CD14-positive monocyte (primary cell): Measurements from ENCODE around the gene CACNA1C. TPM values are rescaled to one million over a fixed set of nuclear protein-coding genes. Genes with fewer than 3 reads are reported as not detected.

ENCODE experiments used
- DNase-seq, 3 donors: peaks; one replicate each; pipeline ENCODE4 v3.0.0-alpha.2; 2011 to 2022
- H2AFZ ChIP-seq: 2 replicates; pipeline ENCODE4 v1.6.0; 2012; ENCODE audit warnings: mild to moderate bottlenecking, low read depth, low read length, inconsistent platforms; ENCODE audit not compliant: insufficient read depth, poor library complexity, severe bottlenecking
- H3K27ac ChIP-seq, 2 donors: 1 replicate in 1 of 2; 2 replicates in 1 of 2; pipeline ENCODE4 v1.5.1; 2012 to 2013; ENCODE audit warnings: low read length in 2 of 2, control low read depth in 1 of 2, inconsistent platforms in 1 of 2, low read depth in 1 of 2, mild to moderate bottlenecking in 1 of 2
- H3K27me3 ChIP-seq, 2 donors: one replicate each; pipeline versions ENCODE4 v1.6.0 to v1.6.1; 2011 to 2013; ENCODE audit warnings: low read length in 2 of 2; ENCODE audit not compliant: control insufficient read depth in 2 of 2, insufficient read depth in 2 of 2
- H3K36me3 ChIP-seq, 2 donors: replicated peaks in 1 of 2; 1 replicate in 1 of 2; 2 replicates in 1 of 2; pipeline versions ENCODE4 v1.5.1 to v1.6.1; 2012 to 2013; ENCODE audit warnings: low read length in 2 of 2, control low read depth in 1 of 2, inconsistent platforms in 1 of 2, mild to moderate bottlenecking in 1 of 2; ENCODE audit not compliant: insufficient read depth in 2 of 2, control insufficient read depth in 1 of 2
- H3K4me1 ChIP-seq, 2 donors: 1 replicate in 1 of 2; 2 replicates in 1 of 2; pipeline versions ENCODE4 v1.5.1 to v1.6.1; 2012 to 2013; ENCODE audit warnings: low read length in 2 of 2, control low read depth in 1 of 2, inconsistent platforms in 1 of 2, mild to moderate bottlenecking in 1 of 2, moderate library complexity in 1 of 2; ENCODE audit not compliant: insufficient read depth in 2 of 2, control insufficient read depth in 1 of 2
- H3K4me2 ChIP-seq: replicated peaks from 2 replicates; pipeline ENCODE3; 2012; ENCODE audit warnings: low read length, moderate library complexity, mild to moderate bottlenecking; ENCODE audit not compliant: poor library complexity, severe bottlenecking; ENCODE audit errors: extremely low read depth
- H3K4me3 ChIP-seq, 3 experiments: fragments of 200-600 bp in 1 of 3; sonication (generic) in 1 of 3; replicated peaks in 1 of 3; 1 replicate in 2 of 3; 2 replicates in 1 of 3; pipeline ENCODE4 v1.5.1; 2011 to 2013; ENCODE audit warnings: low read length in 3 of 3, mild to moderate bottlenecking in 3 of 3, control low read depth in 2 of 3, low read depth in 2 of 3, inconsistent platforms in 1 of 3, moderate library complexity in 1 of 3
- H3K79me2 ChIP-seq: 2 replicates; pipeline ENCODE4 v1.6.0; 2012; ENCODE audit warnings: mild to moderate bottlenecking, control low read depth, inconsistent platforms, low read length, moderate library complexity; ENCODE audit not compliant: insufficient read depth
- H3K9ac ChIP-seq: 2 replicates; pipeline ENCODE4 v1.6.0; 2017; ENCODE audit warnings: low read length, mild to moderate bottlenecking; ENCODE audit not compliant: insufficient read depth, poor library complexity, severe bottlenecking
- H3K9me3 ChIP-seq, 2 donors: replicated peaks in 1 of 2; 1 replicate in 1 of 2; 2 replicates in 1 of 2; pipeline versions ENCODE4 v1.5.1 to v1.6.1; 2012 to 2013; ENCODE audit warnings: low read length in 2 of 2, control low read depth in 1 of 2; ENCODE audit not compliant: control insufficient read depth in 1 of 2, insufficient read depth in 1 of 2
- H4K20me1 ChIP-seq: 2 replicates; pipeline ENCODE4 v1.6.0; 2012; ENCODE audit warnings: mild to moderate bottlenecking, low read length, control low read depth, moderate library complexity; ENCODE audit not compliant: insufficient read depth
- H3K27ac Mint-ChIP-seq, 7 donors: one replicate each; pipeline ENCODE4 v1.8.0; 2020; ENCODE audit warnings: mild to moderate bottlenecking in 7 of 7, mixed read lengths in 7 of 7, moderate library complexity in 6 of 7, inconsistent platforms in 2 of 7
- H3K27me3 Mint-ChIP-seq, 3 donors: one replicate each; pipeline ENCODE4 v1.8.0; 2021 to 2022; ENCODE audit warnings: low read depth in 3 of 3, mild to moderate bottlenecking in 3 of 3, mixed read lengths in 3 of 3, moderate library complexity in 3 of 3, inconsistent platforms in 1 of 3
- H3K36me3 Mint-ChIP-seq, 2 donors: one replicate each; pipeline ENCODE4 v1.8.0; 2020; ENCODE audit warnings: mixed read lengths in 2 of 2, inconsistent platforms in 1 of 2, mild to moderate bottlenecking in 1 of 2
- H3K4me1 Mint-ChIP-seq: one replicate; pipeline ENCODE4 v1.8.0; 2020; ENCODE audit warnings: mild to moderate bottlenecking, mixed read lengths
- H3K4me3 Mint-ChIP-seq, 2 donors: one replicate each; pipeline ENCODE4 v1.8.0; 2020; ENCODE audit warnings: mild to moderate bottlenecking in 2 of 2, mixed read lengths in 2 of 2, moderate library complexity in 1 of 2
- H3K9me3 Mint-ChIP-seq, 7 donors: one replicate each; pipeline ENCODE4 v1.8.0; 2020 to 2022; ENCODE audit warnings: mixed read lengths in 7 of 7, mild to moderate bottlenecking in 6 of 7, moderate library complexity in 6 of 7, inconsistent platforms in 2 of 7
- WGBS: methylation state at CpG from one replicate; pipeline ENCODE4 v1.1.5; 2013; ENCODE audit warnings: missing lambda C conversion rate; ENCODE audit not compliant: insufficient coverage; 5-methylcytosine and 5-hydroxymethylcytosine counted together
- intact Hi-C, 2 donors: fragments of 100-400 bp; cut with micrococcal nuclease; formaldehyde crosslinking; loops; one replicate each; pipeline versions ENCODE4 v1.15.0 to v1.15.1; 2023
- polyA plus RNA-seq, 3 donors: library from polyadenylated mRNA; depleted of rRNA in 1 of 3; unstranded in 2 of 3; stranded (reverse) in 1 of 3; fragments of 300-500 nt in 2 of 3; fragments of >200 nt in 1 of 3; fragmentation: Illumina TruSeq in 2 of 3; gene quantifications; 1 replicate in 2 of 3; 2 replicates in 1 of 3; pipeline ENCODE4 v1.2.3, GENCODE V29; 2012 to 2021
- TF ChIP-seq, protein P1 (sequence below): fragments of 200-600 bp; IDR thresholded peaks from one replicate; pipeline ENCODE4 v1.8.0; 2022; ENCODE audit warnings: antibody characterized with exemption, mild to moderate bottlenecking

CACNA1C gene
- polyA plus RNA-seq, 3 donors: not detected

GRCh38 chr12:2233034-2233433 is 180.2 kb downstream of the CACNA1C start:
- Mint-ChIP-seq H3K36me3 (no peaks in the 10 kb centered on the region), H3K4me1 (peaks cover 22% of the 10 kb centered on the region), H3K27me3 (peaks cover 0 to 2% (median 1%) of the 10 kb centered on the region in 3 donors), H3K27ac (no peak overlapping the region), H3K9me3 (peaks cover 0 to 6% (median 0%) of the 10 kb centered on the region in 7 donors), H3K4me3 (no peak overlapping the region)
- no peaks in the 10 kb centered on the region for H3K9me3 ChIP-seq
- intact Hi-C loops: no loop called here
- WGBS: no CpG with 5 or more reads among the region's 3 CpGs
- TF ChIP-seq, protein P1, sequence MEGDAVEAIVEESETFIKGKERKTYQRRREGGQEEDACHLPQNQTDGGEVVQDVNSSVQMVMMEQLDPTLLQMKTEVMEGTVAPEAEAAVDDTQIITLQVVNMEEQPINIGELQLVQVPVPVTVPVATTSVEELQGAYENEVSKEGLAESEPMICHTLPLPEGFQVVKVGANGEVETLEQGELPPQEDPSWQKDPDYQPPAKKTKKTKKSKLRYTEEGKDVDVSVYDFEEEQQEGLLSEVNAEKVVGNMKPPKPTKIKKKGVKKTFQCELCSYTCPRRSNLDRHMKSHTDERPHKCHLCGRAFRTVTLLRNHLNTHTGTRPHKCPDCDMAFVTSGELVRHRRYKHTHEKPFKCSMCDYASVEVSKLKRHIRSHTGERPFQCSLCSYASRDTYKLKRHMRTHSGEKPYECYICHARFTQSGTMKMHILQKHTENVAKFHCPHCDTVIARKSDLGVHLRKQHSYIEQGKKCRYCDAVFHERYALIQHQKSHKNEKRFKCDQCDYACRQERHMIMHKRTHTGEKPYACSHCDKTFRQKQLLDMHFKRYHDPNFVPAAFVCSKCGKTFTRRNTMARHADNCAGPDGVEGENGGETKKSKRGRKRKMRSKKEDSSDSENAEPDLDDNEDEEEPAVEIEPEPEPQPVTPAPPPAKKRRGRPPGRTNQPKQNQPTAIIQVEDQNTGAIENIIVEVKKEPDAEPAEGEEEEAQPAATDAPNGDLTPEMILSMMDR: no peak
- no peaks in the 10 kb centered on the region for H4K20me1 ChIP-seq
- H3K79me2 ChIP-seq: no peaks in the 10 kb centered on the region
- no peak overlapping the region for H3K27ac ChIP-seq
- no peaks in the 10 kb centered on the region for H3K27me3 ChIP-seq
- no peaks in the 10 kb centered on the region for H3K36me3 ChIP-seq
- no peak for DNase-seq
- peaks cover 7% of the 10 kb centered on the region in 2 donors for H3K4me1 ChIP-seq
- H3K4me2 ChIP-seq: no peak overlapping the region
- no peak overlapping the region for H2AFZ ChIP-seq
- H3K9ac ChIP-seq: no peak overlapping the region
- H3K4me3 ChIP-seq: no peak overlapping the region

DNA sequence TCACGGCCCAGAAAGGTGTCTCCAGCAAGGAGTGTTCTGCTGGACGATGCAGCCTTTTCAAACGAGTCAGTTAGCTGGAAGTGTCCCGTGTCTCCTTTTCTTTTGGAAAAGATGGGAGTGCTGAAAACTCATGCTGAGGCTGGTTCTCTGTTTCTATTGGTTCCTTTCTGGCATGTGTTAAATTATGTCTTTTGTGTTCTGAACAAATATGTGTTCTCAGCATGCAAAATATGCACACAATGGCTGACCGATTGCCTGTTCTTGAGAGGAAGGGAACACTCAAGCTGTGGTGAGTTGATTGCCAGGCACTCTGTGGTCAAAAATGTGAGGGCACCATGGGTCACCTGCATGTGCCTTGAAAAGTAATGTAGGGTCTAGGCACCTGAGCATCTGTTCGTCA is 181.3 kb downstream of the CACNA1C start:
- TF ChIP-seq, protein P1: no peak

More for the DNA sequence above, 181.3 kb downstream of the CACNA1C start:
- H3K9ac ChIP-seq: no peak overlapping the region
- H3K36me3 ChIP-seq: no peaks in the 10 kb centered on the region
- peaks cover 0 to 2% (median 1%) of the 10 kb centered on the region in 3 donors for H3K27me3 Mint-ChIP-seq
- no peaks in the 10 kb centered on the region for H3K27me3 ChIP-seq
- peaks cover 7% of the 10 kb centered on the region in 2 donors for H3K4me1 ChIP-seq
- peaks cover 17% of the 10 kb centered on the region for H3K4me1 Mint-ChIP-seq
- H3K79me2 ChIP-seq: no peaks in the 10 kb centered on the region
- H3K4me3 ChIP-seq: no peak overlapping the region
- no peaks in the 10 kb centered on the region for H3K9me3 ChIP-seq
- no peak overlapping the region for H2AFZ ChIP-seq
- no peak for DNase-seq
- H3K4me2 ChIP-seq: no peak overlapping the region
- H3K4me3 Mint-ChIP-seq: no peak overlapping the region
- 91% methylated on average over 6 of the region's 6 CpGs for WGBS
- no peak overlapping the region for H3K27ac ChIP-seq
- H3K27ac Mint-ChIP-seq: no peak overlapping the region
- no peaks in the 10 kb centered on the region for H3K36me3 Mint-ChIP-seq
- peaks cover 0 to 6% (median 0%) of the 10 kb centered on the region in 7 donors for H3K9me3 Mint-ChIP-seq
- no peaks in the 10 kb centered on the region for H4K20me1 ChIP-seq
- intact Hi-C loops: no loop called here
